GM23248 (cell line): ENCODE results near the gene HMX3. TPM values are rescaled to one million over a fixed set of nuclear protein-coding genes. Genes with fewer than 3 reads are reported as not detected.

Experiments used
- DNase-seq: peaks from one replicate; pipeline ENCODE4 v3.0.0-alpha.2; 2015
- H2AFZ ChIP-seq: fragments of 200-600 bp; sonication (generic); 2 replicates; pipeline ENCODE4 v1.6.1; 2016; ENCODE audit warnings: antibody characterized with exemption
- H3F3A ChIP-seq: fragments of 200-600 bp; sonication (generic); 2 replicates; pipeline ENCODE4 v1.6.1; 2016; ENCODE audit warnings: mild to moderate bottlenecking, antibody characterized with exemption, mixed run types; ENCODE audit not compliant: insufficient read depth
- H3K27ac ChIP-seq: fragments of 200-600 bp; sonication (generic); 2 replicates; pipeline ENCODE4 v1.5.1; 2016; ENCODE audit warnings: mild to moderate bottlenecking
- H3K27me3 ChIP-seq: fragments of 200-600 bp; sonication (generic); replicated peaks from 2 replicates; pipeline ENCODE4 v1.6.1; 2016; ENCODE audit warnings: mild to moderate bottlenecking; ENCODE audit not compliant: insufficient read depth
- H3K36me3 ChIP-seq: fragments of 200-600 bp; sonication (generic); 2 replicates; pipeline ENCODE4 v1.6.1; 2016; ENCODE audit warnings: low read depth, mild to moderate bottlenecking
- H3K4me1 ChIP-seq: fragments of 200-600 bp; sonication (generic); 2 replicates; pipeline ENCODE4 v1.6.1; 2016; ENCODE audit warnings: mild to moderate bottlenecking; ENCODE audit not compliant: insufficient read depth
- H3K4me2 ChIP-seq: fragments of 200-600 bp; sonication (generic); one replicate; pipeline ENCODE4 v1.6.1; 2016; ENCODE audit warnings: mild to moderate bottlenecking; ENCODE audit not compliant: unreplicated experiment
- H3K4me3 ChIP-seq: fragments of 200-600 bp; sonication (generic); 2 replicates; pipeline ENCODE4 v1.5.1; 2016; ENCODE audit warnings: mild to moderate bottlenecking
- H3K79me2 ChIP-seq: fragments of 200-600 bp; sonication (generic); 2 replicates; pipeline ENCODE4 v1.6.1; 2016; ENCODE audit warnings: mild to moderate bottlenecking; ENCODE audit not compliant: insufficient read depth
- H3K9ac ChIP-seq: fragments of 200-600 bp; sonication (generic); 2 replicates; pipeline ENCODE4 v1.6.1; 2016; ENCODE audit warnings: mild to moderate bottlenecking
- H3K9me2 ChIP-seq: fragments of 200-600 bp; sonication (generic); 2 replicates; pipeline ENCODE4 v1.6.1; 2016; ENCODE audit warnings: mixed run types, mild to moderate bottlenecking, moderate library complexity; ENCODE audit not compliant: insufficient read depth
- H3K9me3 ChIP-seq: fragments of 200-600 bp; sonication (generic); one replicate; pipeline ENCODE4 v1.6.1; 2017; ENCODE audit warnings: low read depth
- H4K20me1 ChIP-seq: fragments of 200-600 bp; sonication (generic); 2 replicates; pipeline ENCODE4 v1.6.0; 2016; ENCODE audit not compliant: insufficient read depth
- EZH2 ChIP-seq: fragments of 200-600 bp; sonication (generic); IDR thresholded peaks from 2 replicates; pipeline ENCODE4 v1.6.1; 2018; ENCODE audit warnings: antibody characterized with exemption, mild to moderate bottlenecking; ENCODE audit not compliant: insufficient read depth, poor library complexity, severe bottlenecking
- EZH2phosphoT487 ChIP-seq: fragments of 200-600 bp; sonication (generic); IDR thresholded peaks from 2 replicates; pipeline ENCODE4 v1.6.1; 2018; ENCODE audit warnings: antibody characterized with exemption, moderate library complexity, mild to moderate bottlenecking, low read depth; ENCODE audit not compliant: insufficient read depth
- WGBS, 2 experiments: methylation state at CpG; one replicate each; pipeline ENCODE4 v1.1.6; 2015 to 2017; ENCODE audit warnings: low lambda C conversion rate in 2 of 2, low coverage in 1 of 2; ENCODE audit errors: missing lambda C conversion rate in 2 of 2; 5-methylcytosine and 5-hydroxymethylcytosine counted together
- in situ Hi-C: fragments of 300-500 bp; cut with MboI; formaldehyde crosslinking; loops from 2 replicates; pipeline ENCODE4 v1.15.0; 2020
- polyA plus RNA-seq: library from polyadenylated mRNA; unstranded; fragments of >200 nt; fragmentation: Nextera tagmentation; extraction: Ambion mirVana; gene quantifications from 2 replicates; pipeline ENCODE4 v1.2.1, GENCODE V29; 2016
- total RNA-seq: library from RNA; depleted of rRNA; stranded (reverse); fragments of >200 nt; shearing (Covaris generic); gene quantifications from 2 replicates; pipeline ENCODE4 v1.2.3, GENCODE V29; 2014

HMX3 gene
- total and polyA plus RNA-seq, 2 experiments from 2014 or later = not detected

- Histone ChIP-seq H3F3A (peaks cover 12% of the 10 kb centered on the region), H2AFZ (no peak overlapping the region), H3K79me2 (peaks cover 20% of the 10 kb centered on the region), H3K9me3 (no peaks in the 10 kb centered on the region), H4K20me1 (no peaks in the 10 kb centered on the region), H3K4me3 (no peak overlapping the region), H3K9ac (no peak overlapping the region), H3K4me1 (peaks cover under 1% of the 10 kb centered on the region; the same call in 1 of the 2 replicates), H3K4me2 (no peak overlapping the region), H3K36me3 (no peaks in the 10 kb centered on the region), H3K9me2 (no peaks in the 10 kb centered on the region), H3K27ac (no peak overlapping the region), H3K27me3 (peaks cover 68% of the 10 kb centered on the region)
- TF ChIP-seq EZH2 (peak; percentile 41), EZH2phosphoT487 (no peak)
- WGBS, 2 experiments = 5% methylated on average over 56 of the region's 56 CpGs
- peak; percentile 38 for DNase-seq
- in situ Hi-C loops = no loop called here
Measured at GRCh38 chr10:123150986-123151736, 15.4 kb downstream of the HMX3 start.

DNA sequence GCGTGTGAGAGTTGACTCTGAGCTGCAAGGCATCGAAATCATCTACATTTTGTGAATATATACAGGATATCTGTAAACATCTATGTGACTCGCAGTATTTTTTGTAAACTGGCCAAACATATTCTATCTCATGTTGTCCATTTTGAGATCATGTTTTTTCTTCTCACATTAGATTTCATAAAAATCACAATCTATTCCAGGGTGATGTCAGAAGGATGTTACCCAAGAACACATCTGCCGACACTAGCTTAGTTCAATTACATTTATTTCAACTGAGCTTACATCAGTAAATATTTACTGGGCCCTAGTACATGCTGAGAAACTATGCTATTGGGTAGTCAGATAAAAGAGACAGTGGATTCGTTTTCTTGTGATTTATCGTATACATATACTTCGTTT, 16.0 kb downstream of the HMX3 start:
- no peak overlapping the region for H3K4me3 ChIP-seq
- peaks cover 4% of the 10 kb centered on the region; the same call in 1 of the 2 replicates for H3K36me3 ChIP-seq
- peaks cover 62% of the 10 kb centered on the region for H3K27me3 ChIP-seq
- peaks cover 25% of the 10 kb centered on the region for H3K79me2 ChIP-seq
- no peak for DNase-seq
- H3K9me2 ChIP-seq = no peaks in the 10 kb centered on the region
- H2AFZ ChIP-seq = no peak overlapping the region
- no peak overlapping the region for H3K27ac ChIP-seq
- TF ChIP-seq EZH2 (peak; percentile 33), EZH2phosphoT487 (0 out of 2 replicates have a peak, but pooled peaks have one; percentile 40)
- in situ Hi-C loops = no loop called here
- H4K20me1 ChIP-seq = peaks cover 4% of the 10 kb centered on the region; the same call in 1 of the 2 replicates
- H3F3A ChIP-seq = peaks cover 18% of the 10 kb centered on the region
- no peak overlapping the region for H3K4me2 ChIP-seq
- no peak overlapping the region for H3K9ac ChIP-seq
- no peaks in the 10 kb centered on the region for H3K9me3 ChIP-seq
- H3K4me1 ChIP-seq = peaks cover 6% of the 10 kb centered on the region
- WGBS, 2 experiments = 19 to 29% methylated on average over 7 of the region's 7 CpGs

GRCh38 chr10:123153486-123154091, 17.8 kb downstream of the HMX3 start:
- H3K9ac ChIP-seq = no peak overlapping the region
- peaks cover 44% of the 10 kb centered on the region for H3K79me2 ChIP-seq
- 48 to 50% methylated on average over 9 of the region's 9 CpGs for WGBS, 2 experiments
- no peaks in the 10 kb centered on the region for H3K9me3 ChIP-seq
- in situ Hi-C loops = no loop called here
- 0 out of 2 replicates have a peak overlapping the region, but pooled peaks have one; percentile 23 for H2AFZ ChIP-seq
- peaks cover 8% of the 10 kb centered on the region; the same call in 1 of the 2 replicates for H4K20me1 ChIP-seq
- H3K27me3 ChIP-seq = peaks cover 44% of the 10 kb centered on the region
- H3K27ac ChIP-seq = no peak overlapping the region
- no peak for DNase-seq
- peaks cover 30% of the 10 kb centered on the region for H3F3A ChIP-seq
- peaks cover 23% of the 10 kb centered on the region for H3K36me3 ChIP-seq
- no peak for TF ChIP-seq EZH2phosphoT487
- H3K9me2 ChIP-seq = no peaks in the 10 kb centered on the region
- peaks cover 25% of the 10 kb centered on the region for H3K4me1 ChIP-seq
- no peak overlapping the region for H3K4me2 ChIP-seq
- H3K4me3 ChIP-seq = no peak overlapping the region

GRCh38 chr10:123154092-123154710, 18.4 kb downstream of the HMX3 start, which contains the start of gene BUB3:
BUB3 (plus strand) TSS chr10:123154402; CDS start chr10:123154918, 516 bp downstream.
- peak within 1 kb of the TSS; percentile 96 for H3K9ac ChIP-seq
- H4K20me1 ChIP-seq = peaks cover 8% of the 10 kb centered on the region; the same call in 1 of the 2 replicates
- peak within 1 kb of the TSS; percentile 92 for H3K4me2 ChIP-seq
- WGBS, 2 experiments = 1 to 2% methylated on average over 45 to 50 of the region's 50 CpGs
- TF ChIP-seq EZH2 = no peak
- no peak for TF ChIP-seq EZH2phosphoT487
- peaks cover 50% of the 10 kb centered on the region for H3K79me2 ChIP-seq
- in situ Hi-C loops = no loop called here
- no peaks in the 10 kb centered on the region for H3K9me2 ChIP-seq
- H3K4me1 ChIP-seq = peaks cover 31% of the 10 kb centered on the region
- H2AFZ ChIP-seq = peak within 1 kb of the TSS; percentile 98
- H3K36me3 ChIP-seq = peaks cover 24% of the 10 kb centered on the region
- peaks cover 38% of the 10 kb centered on the region for H3K27me3 ChIP-seq
- H3K4me3 ChIP-seq = peak within 1 kb of the TSS; percentile 99
- H3K27ac ChIP-seq = peak within 1 kb of the TSS; percentile 89
- peaks cover 30% of the 10 kb centered on the region for H3F3A ChIP-seq
- peak; percentile 100 for DNase-seq
- no peaks in the 10 kb centered on the region for H3K9me3 ChIP-seq
